GM12875 (cell line): ENCODE data around the gene POGLUT2.

Experiments used
- H3K4me3 ChIP-seq: one replicate; pipeline ENCODE4 v1.5.1; 2011; ENCODE audit warnings: low read depth, low read length, control low read depth
- TF ChIP-seq, protein P1 (sequence below): IDR thresholded peaks from 2 replicates; pipeline ENCODE4 v1.5.1; 2011; ENCODE audit warnings: low read depth, mild to moderate bottlenecking, control low read depth, inconsistent platforms, low read length, moderate library complexity, borderline replicate concordance; ENCODE audit not compliant: insufficient read depth

Gene POGLUT2

GRCh38 chr13:102774214-102774568, 24.6 kb downstream of the POGLUT2 start:
- peak overlapping the region; percentile 98 for H3K4me3 ChIP-seq
- TF ChIP-seq, protein P1, sequence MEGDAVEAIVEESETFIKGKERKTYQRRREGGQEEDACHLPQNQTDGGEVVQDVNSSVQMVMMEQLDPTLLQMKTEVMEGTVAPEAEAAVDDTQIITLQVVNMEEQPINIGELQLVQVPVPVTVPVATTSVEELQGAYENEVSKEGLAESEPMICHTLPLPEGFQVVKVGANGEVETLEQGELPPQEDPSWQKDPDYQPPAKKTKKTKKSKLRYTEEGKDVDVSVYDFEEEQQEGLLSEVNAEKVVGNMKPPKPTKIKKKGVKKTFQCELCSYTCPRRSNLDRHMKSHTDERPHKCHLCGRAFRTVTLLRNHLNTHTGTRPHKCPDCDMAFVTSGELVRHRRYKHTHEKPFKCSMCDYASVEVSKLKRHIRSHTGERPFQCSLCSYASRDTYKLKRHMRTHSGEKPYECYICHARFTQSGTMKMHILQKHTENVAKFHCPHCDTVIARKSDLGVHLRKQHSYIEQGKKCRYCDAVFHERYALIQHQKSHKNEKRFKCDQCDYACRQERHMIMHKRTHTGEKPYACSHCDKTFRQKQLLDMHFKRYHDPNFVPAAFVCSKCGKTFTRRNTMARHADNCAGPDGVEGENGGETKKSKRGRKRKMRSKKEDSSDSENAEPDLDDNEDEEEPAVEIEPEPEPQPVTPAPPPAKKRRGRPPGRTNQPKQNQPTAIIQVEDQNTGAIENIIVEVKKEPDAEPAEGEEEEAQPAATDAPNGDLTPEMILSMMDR, result no peak

DNA sequence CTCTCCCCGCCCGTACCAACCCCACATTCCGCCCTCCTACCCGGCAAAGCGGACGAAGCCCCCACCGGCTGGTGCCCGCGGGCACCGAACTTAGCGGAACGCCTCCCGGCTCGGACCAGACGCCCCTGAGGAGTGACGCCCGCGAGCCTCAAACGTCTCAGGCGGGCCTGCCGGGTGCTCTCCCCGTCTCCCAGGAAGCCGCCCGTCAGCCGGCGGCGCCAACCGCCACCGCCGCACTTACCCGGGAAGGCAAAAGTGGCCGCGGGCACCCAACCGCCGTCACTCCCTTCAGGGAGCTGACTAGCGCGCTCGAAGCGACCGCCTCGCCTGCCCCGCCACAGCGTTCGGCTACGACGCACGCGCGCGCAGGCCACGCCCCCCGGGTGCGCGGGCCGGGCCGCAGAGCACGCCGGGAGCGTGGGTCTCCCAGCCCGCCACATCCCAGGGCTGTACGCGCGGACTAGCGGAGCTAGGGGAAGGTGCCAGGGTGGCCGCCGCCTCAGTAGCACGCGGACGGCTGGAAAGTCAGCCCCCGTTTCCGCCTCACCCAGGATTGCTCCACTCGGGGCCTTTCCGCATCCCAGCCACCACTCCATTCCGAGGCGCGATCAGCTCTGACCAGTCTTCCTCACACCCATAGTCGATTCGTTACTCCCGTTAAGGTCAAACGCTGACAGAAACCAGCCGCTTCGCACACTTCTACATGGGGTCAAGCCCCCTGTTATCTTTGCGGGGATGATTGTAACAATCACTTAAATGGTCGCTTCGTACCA, 25.1 kb downstream of the POGLUT2 start, which contains the start of gene TEX30:
Gene TEX30, minus strand, starts transcription at position 346 of the 773 bp plus-strand sequence. CDS start 3,760 bp downstream, outside the sequence.
- TF ChIP-seq, protein P1, result 0 out of 2 replicates have a peak, but pooled peaks have one; percentile 15
- H3K4me3 ChIP-seq, result peak within 1 kb of the TSS; percentile 98

DNA sequence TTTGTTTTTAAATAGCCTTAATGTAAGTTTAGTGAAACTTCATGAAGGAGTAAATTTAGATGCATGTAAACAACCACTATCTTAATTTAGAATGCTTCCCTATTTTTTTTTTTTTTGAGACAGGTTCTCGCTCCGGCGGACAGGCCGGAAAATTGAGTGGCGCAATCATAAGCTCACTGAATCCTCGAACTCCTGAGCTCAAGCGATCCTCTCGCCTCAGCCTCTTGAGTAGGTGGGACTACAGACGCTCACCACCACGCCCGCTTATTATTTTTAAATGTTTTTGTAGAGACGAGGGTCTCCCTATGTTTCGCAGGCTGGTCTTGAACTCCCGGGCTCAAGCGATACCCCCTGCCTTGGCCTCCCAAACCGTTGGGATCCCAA, 26.7 kb downstream of the POGLUT2 start:
- H3K4me3 ChIP-seq, result no peak overlapping the region
- TF ChIP-seq, protein P1, result no peak

DNA sequence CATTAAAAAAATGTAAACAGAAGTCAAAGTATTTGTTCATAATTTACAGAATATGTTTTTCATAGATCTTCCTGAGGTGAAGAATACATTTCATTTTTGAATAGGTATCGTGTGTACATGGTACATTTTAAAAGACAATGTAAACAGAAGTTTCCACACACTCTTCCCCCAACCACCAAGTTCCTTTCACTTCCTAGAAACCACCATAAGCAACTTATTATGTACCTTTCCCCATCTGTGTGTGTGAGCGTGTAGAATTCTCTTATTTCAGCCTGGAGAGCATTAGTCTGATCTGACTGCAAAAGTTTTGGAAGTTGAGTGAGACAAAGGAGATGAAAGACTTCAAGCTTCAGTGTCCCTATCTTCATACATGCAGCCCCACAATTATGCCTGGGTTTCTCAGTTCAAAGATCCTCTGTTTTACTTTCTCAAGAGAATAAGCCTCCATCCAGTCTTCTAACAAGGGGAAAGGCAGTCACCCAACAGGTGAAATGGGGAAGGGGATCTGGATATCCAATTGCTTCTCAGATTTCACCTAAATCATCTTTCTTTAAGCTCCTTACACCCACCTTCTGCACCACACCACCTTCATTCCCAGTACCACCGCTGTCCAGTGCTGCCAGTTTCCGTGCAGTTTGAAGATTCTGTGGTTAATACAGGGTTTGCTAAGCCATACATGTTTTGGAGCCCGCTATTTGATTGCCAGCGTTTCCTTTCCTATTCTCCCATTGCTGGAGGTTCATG, 27.3 kb downstream of the POGLUT2 start:
- TF ChIP-seq, protein P1, result no peak
- no peak overlapping the region for H3K4me3 ChIP-seq

- H3K4me3 ChIP-seq, result no peak overlapping the region
- TF ChIP-seq, protein P1, result no peak
Observed at GRCh38 chr13:102770435-102770834, 28.3 kb downstream of the POGLUT2 start.

DNA sequence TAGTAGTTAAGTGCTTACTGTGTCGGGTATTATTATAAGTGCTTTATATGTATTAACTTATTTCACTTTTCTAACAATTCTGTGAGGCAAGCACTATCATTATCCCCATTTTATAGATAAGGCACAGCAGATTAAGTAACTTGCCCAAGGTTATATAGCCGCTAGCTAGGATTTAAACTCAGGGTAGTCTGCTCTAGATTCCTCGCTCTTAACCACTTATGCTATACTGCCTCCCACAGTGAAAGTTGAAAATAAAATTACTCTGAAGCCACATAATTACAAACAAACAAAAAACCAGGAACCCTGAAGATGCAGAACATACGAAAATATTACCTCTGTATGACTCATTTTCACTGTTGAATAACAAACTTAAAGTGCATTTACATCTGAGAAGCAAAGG, 29.1 kb downstream of the POGLUT2 start:
- TF ChIP-seq, protein P1, result no peak
- no peak overlapping the region for H3K4me3 ChIP-seq
